K562 (cell line): Measurements from ENCODE around the gene SMIM41. TPM values are rescaled to one million over a fixed set of nuclear protein-coding genes. Genes with fewer than 3 reads are reported as not detected.

Source experiments
- ATAC-seq: fragments of 200-7000 bp; cut with Tn5 transposase; 3 replicates; pipeline ENCODE4 v1.9.1; 2020; ENCODE audit warnings: moderate library complexity
- BruUV-seq: library from RNA; stranded (reverse); fragments of 400-500 nt; replicated peaks from 2 replicates; lab custom pipeline; 2021; lab: Mats Ljungman, UMichigan
- CTCF ChIA-PET: fragments of 300-600 bp; formaldehyde crosslinking; extraction: SDS; loops from one replicate; lab custom pipeline; 2021; ENCODE audit warnings: low intra/inter-chr PET ratio; lab: Yijun Ruan, JAX
- POLR2A ChIA-PET: fragments of 300-600, 350-650 bp; sonication (Branson Sonifier 250); formaldehyde crosslinking; extraction: SDS; loops from one replicate; lab custom pipeline; 2021; ENCODE audit warnings: antibody characterized with exemption, inconsistent platforms; lab: Yijun Ruan, JAX
- DNase-seq, 4 experiments: peaks; one replicate each; pipeline versions ENCODE4 v3.0.0 to v3.0.0-alpha.2; 2011 to 2018; ENCODE audit warnings: low spot score in 3 of 4, mixed read lengths in 3 of 4; ENCODE audit errors: extremely low read depth in 1 of 4
- FAIRE-seq: peaks from 2 replicates; lab custom pipeline; 2011; peaks lifted over from hg19 to GRCh38; lab: Jason Lieb, UNC
- H2AFZ ChIP-seq: 2 replicates; pipeline ENCODE4 v1.6.0; 2011; ENCODE audit warnings: low read depth, low read length, control low read depth, inconsistent platforms
- H3K27ac ChIP-seq: fragments of 200-600 bp; 3 replicates; pipeline ENCODE4 v1.8.0; 2011; ENCODE audit warnings: low read depth, mild to moderate bottlenecking, control low read depth, inconsistent platforms, low read length, moderate library complexity, mixed read lengths; ENCODE audit errors: extremely low read depth
- H3K27me3 ChIP-seq, 2 experiments: fragments of 300-600 bp in 1 of 2; 2 replicates in 1 of 2; 3 replicates in 1 of 2; pipeline versions ENCODE4 v1.6.0 to v1.8.0; 2011; ENCODE audit warnings: inconsistent platforms in 2 of 2, low read length in 2 of 2, mild to moderate bottlenecking in 1 of 2, mixed read lengths in 1 of 2, moderate library complexity in 1 of 2; ENCODE audit not compliant: control insufficient read depth in 2 of 2, insufficient read depth in 2 of 2
- H3K36me3 ChIP-seq: fragments of 300-600 bp; 3 replicates; pipeline ENCODE4 v1.8.0; 2011; ENCODE audit warnings: mild to moderate bottlenecking, low read length, inconsistent platforms; ENCODE audit not compliant: control insufficient read depth, insufficient read depth
- H3K4me1 ChIP-seq, 2 experiments: fragments of 200-600 bp in 1 of 2; replicated peaks in 1 of 2; 2 replicates in 1 of 2; 3 replicates in 1 of 2; pipeline versions ENCODE4 v1.5.1 to v1.8.0; 2011; ENCODE audit warnings: inconsistent platforms in 2 of 2, low read length in 2 of 2, mild to moderate bottlenecking in 1 of 2, mixed read lengths in 1 of 2, moderate library complexity in 1 of 2; ENCODE audit not compliant: control insufficient read depth in 2 of 2, insufficient read depth in 2 of 2
- H3K4me2 ChIP-seq: 2 replicates; pipeline ENCODE4 v1.6.1; 2011; ENCODE audit warnings: low read length, control low read depth, inconsistent platforms, mixed read lengths; ENCODE audit not compliant: insufficient read depth
- H3K4me3 ChIP-seq: fragments of 200-600 bp; sonication (generic), shearing (Covaris generic); 2 replicates; pipeline ENCODE4 v1.5.1; 2016; ENCODE audit warnings: control low read depth, inconsistent platforms
- H3K79me2 ChIP-seq: fragments of 200-600 bp; 3 replicates; pipeline ENCODE4 v1.8.0; 2011; ENCODE audit warnings: low read length, inconsistent platforms; ENCODE audit not compliant: control insufficient read depth, insufficient read depth
- H3K9ac ChIP-seq, 2 experiments: 2 replicates each; pipeline versions ENCODE4 v1.6.0 to v1.6.1; 2011; ENCODE audit warnings: low read depth in 2 of 2, low read length in 2 of 2, control low read depth in 1 of 2, inconsistent platforms in 1 of 2, mild to moderate bottlenecking in 1 of 2, mixed read lengths in 1 of 2; ENCODE audit not compliant: insufficient read depth in 1 of 2
- H3K9me1 ChIP-seq: one replicate; pipeline ENCODE4 v1.6.0; 2011; ENCODE audit warnings: inconsistent platforms, mild to moderate bottlenecking, low read length, moderate library complexity; ENCODE audit not compliant: control insufficient read depth, insufficient read depth
- H3K9me3 ChIP-seq: replicated peaks from 2 replicates; pipeline ENCODE4 v1.5.1; 2011; ENCODE audit warnings: low read depth, low read length, inconsistent platforms; ENCODE audit not compliant: control insufficient read depth, insufficient read depth
- H4K20me1 ChIP-seq: replicated peaks from 2 replicates; pipeline ENCODE4 v1.6.1; 2011; ENCODE audit warnings: low read length, inconsistent platforms, mixed read lengths; ENCODE audit not compliant: control insufficient read depth, insufficient read depth
- CBFB ChIP-seq: sonication (generic); formaldehyde crosslinking; IDR thresholded peaks from 2 replicates; pipeline ENCODE4 v1.4.0; 2020; ENCODE audit warnings: mild to moderate bottlenecking, missing genetic modification reagents
- CHCHD3 ChIP-seq: fragments of 250-450 bp; sonication (Bioruptor Pico); IDR thresholded peaks from 2 replicates; pipeline ENCODE4 v2.1.2; 2022; ENCODE audit warnings: mild to moderate bottlenecking
- CREM ChIP-seq: IDR thresholded peaks from 2 replicates; pipeline ENCODE4 v1.6.1; 2014; ENCODE audit warnings: antibody characterized with exemption, low read depth
- HDAC6 ChIP-seq: IDR thresholded peaks from 2 replicates; pipeline ENCODE4 v1.6.1; 2012; ENCODE audit warnings: low read depth, mild to moderate bottlenecking, control low read depth, inconsistent platforms, low read length, moderate library complexity
- NCOA1 ChIP-seq: fragments of 450-650 bp; IDR thresholded peaks from 2 replicates; pipeline ENCODE4 v1.6.1; 2016; ENCODE audit warnings: low read depth
- NFIC ChIP-seq: fragments of 450-650 bp; IDR thresholded peaks from 2 replicates; pipeline ENCODE4 v1.6.1; 2017; ENCODE audit warnings: mild to moderate bottlenecking, inconsistent platforms
- RBM22 ChIP-seq: fragments of 200-400 bp; formaldehyde crosslinking; IDR thresholded peaks from 2 replicates; pipeline ENCODE4 v1.6.1; 2018; ENCODE audit warnings: low read length, low read depth; ENCODE audit not compliant: poor library complexity, severe bottlenecking
- SP1 ChIP-seq: sonication (generic); formaldehyde crosslinking; IDR thresholded peaks from 2 replicates; pipeline ENCODE4 v1.8.1; 2022; ENCODE audit warnings: mild to moderate bottlenecking, missing genetic modification reagents
- ZC3H8 ChIP-seq: fragments of 450-650 bp; IDR thresholded peaks from 2 replicates; pipeline ENCODE4 v1.6.1; 2017
- ZNF232 ChIP-seq: sonication (generic); formaldehyde crosslinking; IDR thresholded peaks from 2 replicates; pipeline ENCODE4 v1.8.0; 2022; ENCODE audit warnings: mild to moderate bottlenecking, missing genetic modification reagents
- ZNF785 ChIP-seq: fragments of 250-450 bp; sonication (Bioruptor Pico); IDR thresholded peaks from 2 replicates; pipeline ENCODE4 v1.4.0; 2020; ENCODE audit warnings: mild to moderate bottlenecking
- ZNF830 ChIP-seq: fragments of 250-450 bp; sonication (Bioruptor Pico); IDR thresholded peaks from 2 replicates; pipeline ENCODE4 v1.5.0; 2021; ENCODE audit warnings: mild to moderate bottlenecking
- WGBS: fragments of 100-300 bp; shearing (Covaris generic); methylation state at CpG from one replicate; pipeline ENCODE4 v1.1.6; 2016; ENCODE audit warnings: low coverage, mixed read lengths; ENCODE audit not compliant: insufficient coverage; ENCODE audit errors: missing lambda C conversion rate; 5-methylcytosine and 5-hydroxymethylcytosine counted together
- in situ Hi-C: fragments of 300-500 bp; cut with MboI; formaldehyde crosslinking; loops from 4 replicates; pipeline ENCODE4 v1.15.0; 2018; ENCODE audit warnings: inconsistent platforms, mixed read lengths
- intact Hi-C: fragments of 100-400 bp; cut with micrococcal nuclease; formaldehyde crosslinking; loops from 2 replicates; pipeline ENCODE4 v1.14.2; 2022
- polyA plus RNA-seq, 8 experiments: library from polyadenylated mRNA; depleted of rRNA in 4 of 8; stranded (reverse) in 5 of 8; unstranded in 3 of 8; fragments of >200 nt; fragmentation: Nextera tagmentation in 2 of 8; fragmentation: Illumina TruSeq in 1 of 8; extraction: Ambion mirVana in 2 of 8; extraction: Trizol in 1 of 8; gene quantifications; 2 replicates each; pipeline versions ENCODE4 v1.2.1 to v1.2.3, GENCODE V29; 2011 to 2014; ENCODE audit warnings: inconsistent platforms in 1 of 8, missing spikeins in 1 of 8
- total RNA-seq, 7 experiments: library from RNA; depleted of rRNA in 6 of 7; stranded (reverse); fragments of >200 nt in 6 of 7; fragmentation: Illumina TruSeq in 2 of 7; extraction: Trizol in 2 of 7; gene quantifications; 2 replicates each; pipeline versions ENCODE4 v1.2.1 to v1.2.3, GENCODE V29; 2011 to 2021; ENCODE audit warnings: low replicate concordance in 1 of 7
- TF ChIP-seq, protein P1 (sequence below): sonication (generic); formaldehyde crosslinking; IDR thresholded peaks from 2 replicates; pipeline ENCODE4 v1.8.0; 2023; ENCODE audit warnings: mild to moderate bottlenecking, missing genetic modification reagents
- TF ChIP-seq, protein P2 (sequence below): sonication (generic); IDR thresholded peaks from 2 replicates; pipeline ENCODE4 v1.6.1; 2016
- TF ChIP-seq, protein P3 (sequence below): fragments of 250-450 bp; sonication (Bioruptor Pico); IDR thresholded peaks from 2 replicates; pipeline ENCODE4 v1.8.0; 2022; ENCODE audit warnings: inconsistent platforms

The SMIM41 gene
- total and polyA plus RNA-seq, 9 of the 15 experiments (the other 6 are each of a cell fraction or from before 2014, with no cell fraction given) = not detected

DNA sequence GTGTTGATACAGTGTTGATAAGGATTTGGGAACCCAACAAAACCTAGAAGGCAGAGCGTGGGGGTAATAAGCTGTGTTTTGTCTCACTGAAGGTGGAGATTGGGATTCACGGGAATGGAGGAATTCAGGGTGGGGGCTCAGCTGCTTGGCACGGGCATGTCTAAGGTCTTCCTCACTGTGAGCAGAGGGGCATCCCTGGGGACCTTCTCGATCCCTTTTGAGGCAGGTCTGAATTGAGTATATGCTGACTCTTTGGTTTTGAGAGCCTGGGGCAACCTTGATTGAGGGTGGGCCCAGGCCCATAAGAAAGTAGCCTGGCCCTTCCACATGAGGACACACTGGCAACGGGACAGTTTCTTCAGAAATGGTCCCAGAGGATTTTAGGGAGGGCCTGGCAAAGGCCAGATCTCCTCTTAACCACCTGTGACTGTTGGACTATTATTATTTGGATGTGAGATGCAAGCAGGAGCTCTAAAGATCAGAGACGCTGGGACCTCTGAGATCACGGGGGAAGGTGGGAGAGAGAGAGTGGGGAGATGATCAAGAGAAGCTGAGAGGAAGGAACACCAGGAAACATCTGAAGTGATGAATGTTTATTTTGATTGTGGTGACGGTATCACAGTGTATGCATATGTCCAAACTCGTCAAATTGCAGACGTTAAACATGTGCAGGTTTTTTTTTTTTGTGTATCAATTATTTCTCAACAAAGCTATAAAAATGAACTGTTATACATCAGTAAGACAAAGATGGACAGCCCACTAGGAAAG lies 48.4 kb downstream of the SMIM41 start:
- Histone ChIP-seq H3K36me3 (no peaks in the 10 kb centered on the region), H3K4me2 (no peak overlapping the region), H3K9me1 (peaks cover 2% of the 10 kb centered on the region), H3K9ac (no peak overlapping the region), H3K27me3 (peaks cover 28 to 61% of the 10 kb centered on the region in 2 experiments; a peak in 4 of 5 replicates), H2AFZ (no peak overlapping the region), H3K27ac (no peak overlapping the region), H3K79me2 (no peaks in the 10 kb centered on the region), H3K4me1 (peaks cover 0 to 14% of the 10 kb centered on the region in 2 experiments; a peak in 1 of 5 replicates), H4K20me1 (no peaks in the 10 kb centered on the region; the same call in 1 of the 2 replicates), H3K9me3 (no peaks in the 10 kb centered on the region), H3K4me3 (no peak overlapping the region)
- ChIA-PET CTCF (no interaction called here), POLR2A (interaction anchor here (0.6 to 1.1 kb wide), 4 partner anchors 8 to 844 kb away, joined by 3 to 4 read pairs (median 3); no protein-coding TSS in a partner anchor)
- DNase-seq = peak in 1 of 4 experiments; percentile 1
- no peak for ATAC-seq
- no peak for TF ChIP-seq CREM
- no peak for TF ChIP-seq HDAC6
- TF ChIP-seq ZC3H8 = no peak
- no peak for TF ChIP-seq CBFB
- no peak for TF ChIP-seq ZNF785
- TF ChIP-seq CHCHD3 (CRISPR knock-in tag) = no peak
- no peak for TF ChIP-seq NCOA1
- no peak for TF ChIP-seq ZNF830
- TF ChIP-seq NFIC = no peak
- no peak for TF ChIP-seq RBM22
- TF ChIP-seq, protein P1, sequence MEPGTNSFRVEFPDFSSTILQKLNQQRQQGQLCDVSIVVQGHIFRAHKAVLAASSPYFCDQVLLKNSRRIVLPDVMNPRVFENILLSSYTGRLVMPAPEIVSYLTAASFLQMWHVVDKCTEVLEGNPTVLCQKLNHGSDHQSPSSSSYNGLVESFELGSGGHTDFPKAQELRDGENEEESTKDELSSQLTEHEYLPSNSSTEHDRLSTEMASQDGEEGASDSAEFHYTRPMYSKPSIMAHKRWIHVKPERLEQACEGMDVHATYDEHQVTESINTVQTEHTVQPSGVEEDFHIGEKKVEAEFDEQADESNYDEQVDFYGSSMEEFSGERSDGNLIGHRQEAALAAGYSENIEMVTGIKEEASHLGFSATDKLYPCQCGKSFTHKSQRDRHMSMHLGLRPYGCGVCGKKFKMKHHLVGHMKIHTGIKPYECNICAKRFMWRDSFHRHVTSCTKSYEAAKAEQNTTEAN (CRISPR knock-in tag) = no peak
- TF ChIP-seq, protein P2, sequence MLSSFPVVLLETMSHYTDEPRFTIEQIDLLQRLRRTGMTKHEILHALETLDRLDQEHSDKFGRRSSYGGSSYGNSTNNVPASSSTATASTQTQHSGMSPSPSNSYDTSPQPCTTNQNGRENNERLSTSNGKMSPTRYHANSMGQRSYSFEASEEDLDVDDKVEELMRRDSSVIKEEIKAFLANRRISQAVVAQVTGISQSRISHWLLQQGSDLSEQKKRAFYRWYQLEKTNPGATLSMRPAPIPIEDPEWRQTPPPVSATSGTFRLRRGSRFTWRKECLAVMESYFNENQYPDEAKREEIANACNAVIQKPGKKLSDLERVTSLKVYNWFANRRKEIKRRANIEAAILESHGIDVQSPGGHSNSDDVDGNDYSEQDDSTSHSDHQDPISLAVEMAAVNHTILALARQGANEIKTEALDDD = no peak
- no peak for TF ChIP-seq SP1 (CRISPR knock-in tag)
- no peak for TF ChIP-seq ZNF232
- TF ChIP-seq, protein P3, sequence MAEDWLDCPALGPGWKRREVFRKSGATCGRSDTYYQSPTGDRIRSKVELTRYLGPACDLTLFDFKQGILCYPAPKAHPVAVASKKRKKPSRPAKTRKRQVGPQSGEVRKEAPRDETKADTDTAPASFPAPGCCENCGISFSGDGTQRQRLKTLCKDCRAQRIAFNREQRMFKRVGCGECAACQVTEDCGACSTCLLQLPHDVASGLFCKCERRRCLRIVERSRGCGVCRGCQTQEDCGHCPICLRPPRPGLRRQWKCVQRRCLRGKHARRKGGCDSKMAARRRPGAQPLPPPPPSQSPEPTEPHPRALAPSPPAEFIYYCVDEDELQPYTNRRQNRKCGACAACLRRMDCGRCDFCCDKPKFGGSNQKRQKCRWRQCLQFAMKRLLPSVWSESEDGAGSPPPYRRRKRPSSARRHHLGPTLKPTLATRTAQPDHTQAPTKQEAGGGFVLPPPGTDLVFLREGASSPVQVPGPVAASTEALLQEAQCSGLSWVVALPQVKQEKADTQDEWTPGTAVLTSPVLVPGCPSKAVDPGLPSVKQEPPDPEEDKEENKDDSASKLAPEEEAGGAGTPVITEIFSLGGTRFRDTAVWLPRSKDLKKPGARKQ (CRISPR knock-in tag) = no peak
- intact Hi-C loops = no loop called here
- no TSS peak for BruUV-seq
- in situ Hi-C loops = no loop called here
- no peak for FAIRE-seq
- 2% methylated on average over 10 of the region's 10 CpGs for WGBS
